ENCODE measurements around the gene PRICKLE2. TPM values are rescaled to one million over a fixed set of nuclear protein-coding genes. Genes with fewer than 3 reads are reported as not detected.

PRICKLE2 gene
- total and polyA plus RNA-seq, 4 donors = 0.89 to 8.0 (median 3.2) TPM

- DNase-seq (ENCODE audit: low spot score) = no peak
- Histone ChIP-seq H3K9me3 (ENCODE audit: control insufficient read depth in 4 of 4, low read length in 3 of 4) (no peaks in the 10 kb centered on the region), H3K9ac (ENCODE audit: low read depth in 1 of 2, low read length in 2 of 2) (no peak overlapping the region), H3K27me3 (ENCODE audit: control insufficient read depth in 4 of 4, insufficient read depth in 4 of 4, low read length in 3 of 4) (peaks cover 0 to 7% (median under 1%) of the 10 kb centered on the region in 4 donors), H3K27ac (ENCODE audit: low read depth in 1 of 2, low read length in 2 of 2) (no peak overlapping the region), H3K4me1 (ENCODE audit: control insufficient read depth in 4 of 4, insufficient read depth in 4 of 4, low read length in 3 of 4) (no peaks in the 10 kb centered on the region), H3K4me3 (ENCODE audit: low read depth in 1 of 3, low read length in 3 of 3) (no peak overlapping the region), H3K36me3 (ENCODE audit: control insufficient read depth in 4 of 4, insufficient read depth in 3 of 4, low read depth in 1 of 4, low read length in 3 of 4) (no peaks in the 10 kb centered on the region)
- TF ChIP-seq NR2F2 (IDR thresholded peaks at IDR 0.05) (no peak), GABPA (IDR thresholded peaks at IDR 0.05 in 1 of 2, conservative IDR thresholded peaks at IDR 0.05 in 1 of 2) (no peak), HNF4A (conservative IDR thresholded peaks at IDR 0.05) (no peak), RAD21 (IDR thresholded peaks at IDR 0.05) (no peak), RXRA (IDR thresholded peaks at IDR 0.05) (no peak), HNF4G (IDR thresholded peaks at IDR 0.05) (no peak), CTCF (IDR thresholded peaks at IDR 0.05; ENCODE audit: low read depth, low read length, missing input control) (no peak), FOXA1 (IDR thresholded peaks at IDR 0.05) (no peak), REST (IDR thresholded peaks at IDR 0.05) (no peak), JUND (IDR thresholded peaks at IDR 0.05) (no peak), ATF3 (IDR thresholded peaks at IDR 0.05) (no peak), EGR1 (IDR thresholded peaks at IDR 0.05; ENCODE audit: low read depth in 2 of 2) (no peak), YY1 (IDR thresholded peaks at IDR 0.05) (no peak), MAX (IDR thresholded peaks at IDR 0.05) (no peak), TAF1 (conservative IDR thresholded peaks at IDR 0.05) (no peak), SP1 (IDR thresholded peaks at IDR 0.05) (no peak), FOXA2 (IDR thresholded peaks at IDR 0.05) (no peak)
- 56% methylated on average over 1 of the region's 1 CpG for WGBS
Observed at GRCh38 chr3:64042952-64043351, 182.3 kb downstream of the PRICKLE2 start.

Small RNA genes within 50 kb of the gene (small RNA-seq; reads per million reads assigned to genes)
- gene RF00012 = not detected

Other genes with a start within 250 kb of the PRICKLE2 start
- 10 to 100 TPM; 54.6 to 72.7 TPM for gene PSMD6, start 202.0 kb downstream of the PRICKLE2 start, total RNA-seq
- gene PSMD6, start 202.0 kb downstream of the PRICKLE2 start, polyA plus RNA-seq = 10 to 100 TPM; 49.3 to 55.2 TPM

All from liver (tissue), 10 donors.